Activated naive CD4-positive, alpha-beta T cell treated with anti-CD3 and anti-CD28 coated beads for 36 hours (primary cell): ENCODE data around the gene GBF1. TPM values are rescaled to one million over a fixed set of nuclear protein-coding genes. Genes with fewer than 3 reads are reported as not detected.
"Not testable (repeated sequence)": the region's sequence is repeated elsewhere in the genome, so short reads cannot be mapped to it uniquely, and the experiment has no call there.

Experiments
- CTCF ChIA-PET: fragments of 350-600 bp; sonication (Branson Sonifier 250); formaldehyde crosslinking; loops from one replicate; lab custom pipeline; 2021; ENCODE audit warnings: antibody characterized with exemption; lab: Charles Lee
- DNase-seq: peaks from one replicate; pipeline ENCODE4 v3.0.0-alpha.2; 2020
- H3K27ac Mint-ChIP-seq: one replicate; pipeline ENCODE4 v1.8.0; 2021; ENCODE audit warnings: mild to moderate bottlenecking, mixed read lengths
- H3K27me3 Mint-ChIP-seq: one replicate; pipeline ENCODE4 v1.8.0; 2021; ENCODE audit warnings: low read depth, mixed read lengths
- H3K36me3 Mint-ChIP-seq: one replicate; pipeline ENCODE4 v1.8.0; 2021; ENCODE audit warnings: low read depth, mixed read lengths
- H3K4me1 Mint-ChIP-seq: one replicate; pipeline ENCODE4 v1.8.0; 2021; ENCODE audit warnings: low read depth, mixed read lengths
- H3K4me3 Mint-ChIP-seq: one replicate; pipeline ENCODE4 v1.8.0; 2021; ENCODE audit warnings: mild to moderate bottlenecking, moderate library complexity, mixed read lengths
- H3K9me3 Mint-ChIP-seq: one replicate; pipeline ENCODE4 v1.8.0; 2021; ENCODE audit warnings: mixed read lengths
- intact Hi-C: fragments of 100-400 bp; cut with micrococcal nuclease; formaldehyde crosslinking; loops from one replicate; pipeline ENCODE4 v1.15.1; 2023
- total RNA-seq, 2 experiments: library from RNA; stranded (reverse); gene quantifications; one replicate each; pipeline ENCODE4 v1.2.3, GENCODE V29; 2021

The GBF1 gene
- total RNA-seq, 2 experiments from 2014 or later: 32.1 to 34.5 TPM

DNA sequence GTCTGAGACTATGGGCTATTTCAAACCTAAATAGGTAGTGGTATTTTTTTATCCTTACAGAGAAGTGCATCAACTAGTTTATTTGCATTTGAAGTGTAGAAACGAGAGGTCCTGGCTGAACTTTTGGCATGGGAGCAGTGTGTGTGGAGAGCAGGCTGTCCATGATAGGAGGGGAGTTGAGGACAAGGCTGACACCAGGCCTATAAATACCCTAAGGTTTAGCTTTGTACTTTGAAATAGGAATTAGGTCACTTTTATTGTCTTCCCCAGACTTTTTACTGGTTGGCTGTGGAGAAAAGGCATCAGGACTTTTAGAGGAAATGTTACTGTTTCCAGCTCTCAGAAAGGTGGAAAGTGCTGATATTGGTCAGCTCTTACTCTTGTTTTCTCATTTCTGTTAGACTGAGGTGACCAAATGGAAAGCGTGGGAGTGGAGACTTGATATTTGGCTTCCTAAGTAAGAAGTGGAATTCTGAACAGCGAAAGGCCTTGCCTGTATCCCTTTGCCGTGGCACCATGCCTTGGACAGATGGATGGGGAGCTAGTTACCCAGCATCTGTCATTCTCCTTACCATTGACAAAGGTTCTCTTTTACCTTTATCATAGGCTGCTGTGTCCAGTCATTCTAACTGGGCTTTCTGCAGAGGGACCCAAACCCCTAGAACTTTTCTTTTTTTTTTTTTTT lies 46.0 kb downstream of the GBF1 start:
- H3K4me1 Mint-ChIP-seq: peaks cover 17% of the 10 kb centered on the region
- H3K9me3 Mint-ChIP-seq: no peaks in the 10 kb centered on the region
- no peak for DNase-seq
- no peak overlapping the region for H3K4me3 Mint-ChIP-seq
- no peaks in the 10 kb centered on the region for H3K36me3 Mint-ChIP-seq
- H3K27ac Mint-ChIP-seq: no peak overlapping the region
- no peaks in the 10 kb centered on the region for H3K27me3 Mint-ChIP-seq
- CTCF ChIA-PET: interaction anchor here (0.6 to 2.4 kb wide), 4 partner anchors 18 to 695 kb away, joined by 3 to 9 read pairs (median 4); no protein-coding TSS in a partner anchor
- intact Hi-C loops: no loop called here

DNA sequence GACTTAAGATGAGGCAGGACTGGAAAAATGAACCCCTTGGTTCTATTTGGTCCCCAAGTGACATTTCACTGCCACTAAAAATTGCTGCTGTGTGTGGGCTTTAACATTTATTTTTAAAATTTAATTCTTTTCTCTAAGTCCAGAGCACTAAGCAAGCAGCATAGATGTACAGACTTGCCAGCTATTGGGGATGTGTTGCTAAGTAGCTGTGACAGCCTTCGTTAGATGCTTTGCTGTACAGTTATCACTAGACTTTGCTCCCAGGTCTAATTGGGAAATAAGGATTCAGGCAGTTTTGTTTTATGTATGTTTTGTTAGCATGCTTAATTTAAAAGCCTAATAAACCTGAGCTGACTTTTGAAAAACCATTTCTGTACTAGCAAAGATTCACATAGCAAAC lies 51.8 kb downstream of the GBF1 start:
- Mint-ChIP-seq H3K27ac (no peak overlapping the region), H3K4me3 (no peak overlapping the region), H3K27me3 (no peaks in the 10 kb centered on the region), H3K4me1 (peaks cover 20% of the 10 kb centered on the region), H3K9me3 (no peaks in the 10 kb centered on the region), H3K36me3 (peaks cover 2% of the 10 kb centered on the region)
- no peak for DNase-seq
- intact Hi-C loops: no loop called here
- CTCF ChIA-PET: interaction anchor here (1.0 to 2.6 kb wide), 2 partner anchors 58 to 67 kb away, joined by 4 to 8 read pairs; no protein-coding TSS in a partner anchor

DNA sequence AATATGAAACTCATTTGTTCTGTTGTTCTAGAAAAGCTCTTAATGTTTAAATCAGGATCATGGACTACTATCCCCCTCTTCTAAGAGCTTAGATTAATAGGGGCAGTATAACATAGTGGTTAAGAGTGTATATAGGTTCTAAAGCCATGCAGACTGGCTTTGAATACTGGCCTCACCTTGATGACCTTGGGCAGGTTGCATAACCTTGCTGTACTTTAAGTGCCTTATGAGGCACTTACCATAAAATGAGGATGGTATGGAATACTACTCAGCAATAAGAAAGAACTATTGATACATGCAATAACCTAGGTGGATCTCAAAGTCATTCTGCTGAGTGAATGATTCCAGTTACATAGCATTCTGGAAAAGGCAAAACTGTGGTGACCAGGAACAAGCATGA lies 53.6 kb downstream of the GBF1 start:
- intact Hi-C loops: no loop called here
- DNase-seq: no peak
- H3K27ac Mint-ChIP-seq: no peak overlapping the region
- H3K36me3 Mint-ChIP-seq: peaks cover 2% of the 10 kb centered on the region
- no peaks in the 10 kb centered on the region for H3K27me3 Mint-ChIP-seq
- CTCF ChIA-PET: interaction anchor here (0.6 to 2.6 kb wide), 2 partner anchors 34 to 69 kb away, joined by 3 to 8 read pairs; no protein-coding TSS in a partner anchor
- no peaks in the 10 kb centered on the region for H3K9me3 Mint-ChIP-seq
- no peak overlapping the region for H3K4me3 Mint-ChIP-seq
- H3K4me1 Mint-ChIP-seq: peaks cover 20% of the 10 kb centered on the region

DNA sequence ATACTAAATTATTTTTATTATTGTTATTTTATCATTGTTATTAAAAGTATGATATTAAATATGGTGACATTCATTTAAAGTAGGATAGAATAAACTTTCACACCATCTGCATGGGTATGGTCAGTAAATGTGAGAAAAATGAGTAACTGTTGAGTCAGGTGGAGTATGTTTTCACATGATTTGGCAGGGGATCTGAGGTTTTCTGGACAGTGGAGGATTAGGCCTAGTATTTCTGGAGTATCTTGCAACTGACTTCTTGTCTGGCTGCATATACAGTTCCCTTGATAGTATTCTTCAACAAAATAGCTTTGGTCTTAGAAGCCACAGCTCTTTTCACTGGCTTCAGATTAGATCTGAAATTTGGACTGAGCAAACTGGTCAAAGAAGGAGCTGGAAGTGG lies 54.5 kb downstream of the GBF1 start:
- CTCF ChIA-PET: interaction anchor here (0.7 to 1.5 kb wide), 3 partner anchors 13 to 130 kb away, joined by 3 read pairs; no protein-coding TSS in a partner anchor

DNA sequence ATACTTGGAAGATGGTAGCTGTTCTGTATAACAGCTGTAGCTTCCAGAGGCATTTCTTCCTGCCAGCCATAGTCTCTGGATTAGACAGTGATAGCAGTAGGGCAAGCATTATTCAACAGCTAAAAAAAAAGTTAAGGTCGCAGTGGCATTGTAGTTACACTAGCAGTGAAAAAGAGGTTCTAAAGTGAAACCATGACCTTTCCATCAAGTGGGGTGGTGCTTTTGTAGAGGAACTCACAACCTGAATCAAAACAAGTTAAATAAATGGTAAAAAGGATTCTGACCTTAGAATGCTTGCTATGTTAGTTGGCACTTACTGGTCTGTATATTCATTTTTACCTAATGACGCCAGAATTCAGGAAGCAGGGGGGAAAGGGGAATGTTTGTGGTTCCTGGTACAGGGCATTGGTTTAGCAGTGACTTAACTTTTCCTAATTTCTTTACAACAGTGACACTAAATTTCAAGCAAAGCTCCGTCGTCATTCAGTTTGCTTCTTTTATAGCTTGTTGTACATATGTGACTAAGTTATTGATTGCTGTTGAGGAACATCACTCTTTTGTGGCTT lies 55.0 kb downstream of the GBF1 start:
- Mint-ChIP-seq H3K27me3 (no peaks in the 10 kb centered on the region), H3K9me3 (no peaks in the 10 kb centered on the region), H3K27ac (no peak overlapping the region), H3K4me1 (peaks cover 20% of the 10 kb centered on the region), H3K4me3 (no peak overlapping the region), H3K36me3 (peaks cover 2% of the 10 kb centered on the region)
- no peak for DNase-seq
- intact Hi-C loops: no loop called here
- CTCF ChIA-PET: interaction anchor here (0.7 to 1.5 kb wide), 3 partner anchors 13 to 131 kb away, joined by 3 read pairs; no protein-coding TSS in a partner anchor

More for the DNA sequence above, 54.5 kb downstream of the GBF1 start:
- peaks cover 2% of the 10 kb centered on the region for H3K36me3 Mint-ChIP-seq
- no peaks in the 10 kb centered on the region for H3K27me3 Mint-ChIP-seq
- no peak for DNase-seq
- no peak overlapping the region for H3K27ac Mint-ChIP-seq
- intact Hi-C loops: no loop called here
- no peak overlapping the region for H3K4me3 Mint-ChIP-seq
- H3K4me1 Mint-ChIP-seq: peaks cover 20% of the 10 kb centered on the region
- H3K9me3 Mint-ChIP-seq: no peaks in the 10 kb centered on the region

DNA sequence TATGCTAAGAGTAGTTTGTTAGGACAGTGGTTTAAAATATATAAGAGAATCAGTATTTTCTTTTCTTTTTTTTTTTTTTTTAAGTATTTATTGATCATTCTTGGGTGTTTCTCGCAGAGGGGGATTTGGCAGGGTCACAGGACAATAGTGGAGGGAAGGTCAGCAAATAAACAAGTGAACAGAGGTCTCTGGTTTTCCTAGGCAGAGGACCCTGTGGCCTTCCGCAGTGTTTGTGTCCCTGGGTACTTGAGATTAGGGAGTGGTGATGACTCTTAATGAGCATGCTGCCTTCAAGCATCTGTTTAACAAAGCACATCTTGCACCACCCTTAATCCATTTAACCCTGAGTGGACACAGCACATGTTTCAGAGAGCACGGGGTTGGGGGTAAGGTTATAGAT lies 55.6 kb downstream of the GBF1 start:
- H3K27me3 Mint-ChIP-seq, H3K4me3 Mint-ChIP-seq, H3K27ac Mint-ChIP-seq, H3K9me3 Mint-ChIP-seq, H3K36me3 Mint-ChIP-seq, intact Hi-C loops, DNase-seq: not testable (repeated sequence)
- CTCF ChIA-PET: interaction anchor here (1.5 kb wide), 1 partner anchor 69 kb away, joined by 3 read pairs; no protein-coding TSS in a partner anchor
- H3K4me1 Mint-ChIP-seq: peaks cover 21% of the 10 kb centered on the region

DNA sequence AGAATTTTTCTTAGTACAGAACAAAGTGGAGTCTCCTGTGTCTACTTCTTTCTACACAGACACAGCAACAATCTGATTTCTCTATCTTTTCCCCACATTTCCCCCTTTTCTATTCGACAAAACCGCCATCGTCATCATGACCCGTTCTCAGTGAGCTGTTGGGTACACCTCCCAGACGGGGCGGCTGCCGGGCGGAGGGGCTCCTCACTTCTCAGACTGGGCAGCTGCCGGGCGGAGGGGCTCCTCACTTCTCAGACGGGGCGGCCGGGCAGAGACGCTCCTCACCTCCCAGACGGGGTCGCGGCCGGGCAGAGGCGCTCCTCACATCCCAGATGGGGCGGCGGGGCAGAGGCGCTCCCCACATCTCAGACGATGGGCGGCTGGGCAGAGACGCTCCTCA lies 56.0 kb downstream of the GBF1 start:
- H3K4me3 Mint-ChIP-seq, CTCF ChIA-PET, DNase-seq, H3K27me3 Mint-ChIP-seq, H3K9me3 Mint-ChIP-seq, H3K36me3 Mint-ChIP-seq, H3K27ac Mint-ChIP-seq, intact Hi-C loops: not testable (repeated sequence)
- H3K4me1 Mint-ChIP-seq: peaks cover 21% of the 10 kb centered on the region

DNA sequence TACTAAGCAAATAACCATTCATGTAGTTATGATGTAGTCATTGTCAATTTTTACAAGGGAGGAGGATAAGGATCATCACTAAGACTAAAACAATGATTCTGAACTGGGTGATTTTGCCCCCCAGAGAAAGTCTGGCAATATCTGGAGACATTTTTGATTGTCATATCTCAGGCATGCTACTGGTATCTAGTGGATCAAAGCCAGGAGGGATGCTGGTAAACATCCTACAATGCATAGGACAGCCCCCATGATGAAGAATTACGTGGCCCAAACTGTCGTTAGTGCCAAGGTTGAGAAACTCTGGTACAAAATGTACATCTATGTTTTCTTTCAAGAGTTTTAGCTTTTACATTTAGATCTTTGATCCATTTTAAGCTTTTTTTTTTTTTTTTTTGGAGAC lies 57.3 kb downstream of the GBF1 start:
- no peak overlapping the region for H3K4me3 Mint-ChIP-seq
- H3K9me3 Mint-ChIP-seq: no peaks in the 10 kb centered on the region
- no peak overlapping the region for H3K27ac Mint-ChIP-seq
- CTCF ChIA-PET: interaction anchor here (1.4 kb wide), 1 partner anchor 71 kb away, joined by 3 read pairs; no protein-coding TSS in a partner anchor
- no peak for DNase-seq
- peaks cover 16% of the 10 kb centered on the region for H3K4me1 Mint-ChIP-seq
- H3K36me3 Mint-ChIP-seq: peaks cover 8% of the 10 kb centered on the region
- intact Hi-C loops: no loop called here
- H3K27me3 Mint-ChIP-seq: no peaks in the 10 kb centered on the region

DNA sequence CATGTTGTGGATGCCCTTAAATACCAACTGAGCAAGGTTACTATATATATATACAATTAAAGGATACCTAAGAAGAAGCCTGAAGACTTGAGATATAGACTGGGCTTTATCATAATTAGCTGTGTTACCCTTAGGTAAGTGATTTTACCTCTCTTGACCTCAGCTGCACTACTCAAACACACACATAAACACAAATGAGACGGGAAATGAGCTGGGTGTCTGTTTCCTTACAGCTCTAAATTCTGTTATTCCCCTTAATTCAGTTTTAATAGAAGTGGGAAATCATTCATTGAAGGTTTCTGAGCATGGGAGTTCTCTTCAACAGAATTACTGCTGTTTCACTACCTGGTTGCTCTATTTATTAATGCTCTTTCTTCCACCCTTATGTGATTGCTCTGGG lies 60.7 kb downstream of the GBF1 start:
- Mint-ChIP-seq H3K27ac (no peak overlapping the region), H3K4me3 (no peak overlapping the region), H3K4me1 (peaks cover 18% of the 10 kb centered on the region), H3K27me3 (no peaks in the 10 kb centered on the region), H3K9me3 (no peaks in the 10 kb centered on the region), H3K36me3 (peaks cover 7% of the 10 kb centered on the region)
- intact Hi-C loops: no loop called here
- DNase-seq: no peak
- CTCF ChIA-PET: interaction anchor here (1.5 kb wide), 1 partner anchor 46 kb away, joined by 7 read pairs; no protein-coding TSS in a partner anchor

DNA sequence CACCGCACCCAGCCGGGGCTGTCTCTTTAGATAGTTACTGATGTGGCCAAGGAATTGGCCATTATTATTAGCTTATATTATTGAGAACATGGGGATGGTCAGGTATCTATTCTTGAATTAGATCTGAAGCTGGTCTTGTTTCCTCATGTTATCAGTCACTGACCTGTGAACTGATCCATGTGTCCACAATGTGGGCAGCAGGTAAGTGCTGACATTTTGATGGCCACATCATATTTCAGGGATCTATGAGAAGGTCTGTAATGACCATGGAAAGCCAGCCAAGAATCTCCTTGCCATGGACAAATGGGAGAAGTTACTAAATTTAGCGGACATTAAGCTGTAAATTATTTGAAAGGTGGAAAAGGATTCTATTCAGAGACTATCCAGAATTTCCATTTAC lies 61.4 kb downstream of the GBF1 start:
- no peak overlapping the region for H3K4me3 Mint-ChIP-seq
- peaks cover 7% of the 10 kb centered on the region for H3K36me3 Mint-ChIP-seq
- intact Hi-C loops: no loop called here
- H3K4me1 Mint-ChIP-seq: peaks cover 25% of the 10 kb centered on the region
- CTCF ChIA-PET: interaction anchor here (0.6 to 1.5 kb wide), 4 partner anchors 17 to 172 kb away, joined by 3 to 7 read pairs (median 3); no protein-coding TSS in a partner anchor
- no peaks in the 10 kb centered on the region for H3K27me3 Mint-ChIP-seq
- DNase-seq: no peak
- H3K9me3 Mint-ChIP-seq: no peaks in the 10 kb centered on the region
- H3K27ac Mint-ChIP-seq: no peak overlapping the region

DNA sequence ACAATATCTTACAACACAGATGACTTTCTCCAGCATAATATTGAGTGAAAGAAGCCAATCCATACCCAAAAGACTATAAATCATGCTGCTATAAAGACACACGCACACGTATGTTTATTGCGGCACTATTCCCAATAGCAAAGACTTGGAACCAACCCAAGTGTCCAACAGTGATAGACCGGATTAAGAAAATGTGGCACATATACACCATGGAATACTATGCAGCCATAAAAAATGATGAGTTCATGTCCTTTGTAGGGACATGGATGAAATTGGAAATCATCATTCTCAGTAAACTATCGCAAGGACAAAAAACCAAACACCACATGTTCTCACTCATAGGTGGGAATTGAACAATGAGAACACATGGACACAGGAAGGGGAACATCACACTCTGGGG lies 63.0 kb downstream of the GBF1 start:
- DNase-seq, H3K9me3 Mint-ChIP-seq, intact Hi-C loops, H3K4me3 Mint-ChIP-seq, H3K36me3 Mint-ChIP-seq, H3K27me3 Mint-ChIP-seq, H3K27ac Mint-ChIP-seq: not testable (repeated sequence)
- CTCF ChIA-PET: interaction anchor here (2.3 kb wide), 1 partner anchor 77 kb away, joined by 10 read pairs; no protein-coding TSS in a partner anchor
- peaks cover 35% of the 10 kb centered on the region for H3K4me1 Mint-ChIP-seq

DNA sequence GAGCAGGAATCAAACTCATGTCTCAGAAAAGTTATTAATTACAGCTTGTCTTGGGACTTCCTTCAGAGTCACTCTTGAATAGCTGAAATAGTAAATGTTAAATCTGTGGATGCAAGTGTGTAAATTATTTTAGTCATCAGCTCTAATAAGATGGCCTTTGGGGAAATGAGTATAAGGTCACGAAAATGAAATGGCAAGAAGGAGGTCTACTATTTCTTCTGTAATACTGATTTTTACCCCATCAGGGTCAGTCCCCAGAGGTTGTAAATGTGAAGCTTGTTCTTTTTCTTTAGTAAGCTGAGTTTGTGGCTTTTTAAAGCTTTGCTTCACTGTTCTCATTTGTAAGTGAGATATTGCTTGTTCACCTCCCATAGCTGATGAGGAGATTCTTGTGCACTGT lies 63.9 kb downstream of the GBF1 start:
- no peaks in the 10 kb centered on the region for H3K27me3 Mint-ChIP-seq
- CTCF ChIA-PET: interaction anchor here (0.9 to 2.3 kb wide), 4 partner anchors 38 to 82 kb away, joined by 3 to 10 read pairs (median 4); no protein-coding TSS in a partner anchor
- no peaks in the 10 kb centered on the region for H3K9me3 Mint-ChIP-seq
- no peak overlapping the region for H3K27ac Mint-ChIP-seq
- intact Hi-C loops: no loop called here
- H3K4me3 Mint-ChIP-seq: no peak overlapping the region
- peaks cover 37% of the 10 kb centered on the region for H3K4me1 Mint-ChIP-seq
- H3K36me3 Mint-ChIP-seq: peaks cover 7% of the 10 kb centered on the region
- no peak for DNase-seq
